ENCODE measurements around the gene PPP1R16B.

GRCh38 chr20:38962044-38962927 lies 156.8 kb downstream of the PPP1R16B start, which contains the start of gene DHX35:
- TF ChIP-seq YY1 (IDR thresholded peaks at IDR 0.05; ENCODE audit: insufficient read depth, insufficient read length) (peak; percentile 92), ZNF274 (IDR thresholded peaks at IDR 0.05; ENCODE audit: low read depth, low read length) (no peak)

Data from NT2/D1 (cell line).